IMR-90 (cell line): ENCODE data around the gene TOGARAM1. TPM values are rescaled to one million over a fixed set of nuclear protein-coding genes. Genes with fewer than 3 reads are reported as not detected.
"Not testable (repeated sequence)": the region's sequence is repeated elsewhere in the genome, so short reads cannot be mapped to it uniquely, and the experiment has no call there.

Experiments used
- ATAC-seq: fragments of 200-7000 bp; cut with Tn5 transposase; 2 replicates; pipeline ENCODE4 v1.9.1; 2020; ENCODE audit warnings: low read depth, mild to moderate bottlenecking, moderate library complexity
- BruUV-seq: library from RNA; stranded (reverse); fragments of 400-500 nt; replicated peaks from 2 replicates; lab custom pipeline; 2021; lab: Mats Ljungman, UMichigan
- CTCF ChIA-PET: fragments of 300-600 bp; formaldehyde crosslinking; extraction: SDS; loops from one replicate; lab custom pipeline; 2021; ENCODE audit warnings: antibody characterized with exemption; lab: Yijun Ruan, JAX
- POLR2A ChIA-PET: fragments of 300-600 bp; sonication (Branson Sonifier 250); formaldehyde crosslinking; loops from one replicate; lab custom pipeline; 2022; ENCODE audit warnings: antibody characterized with exemption; ENCODE audit not compliant: unreplicated experiment; lab: Charles Lee
- DNase-seq: peaks from one replicate; pipeline ENCODE4 v3.0.0; 2013
- H2AFZ ChIP-seq: replicated peaks from 2 replicates; pipeline ENCODE3; 2013; ENCODE audit warnings: low read length, mild to moderate bottlenecking; ENCODE audit not compliant: poor library complexity
- H2AK5ac ChIP-seq: 2 replicates; pipeline ENCODE4 v1.6.1; 2013; ENCODE audit warnings: low read depth, low read length, inconsistent platforms
- H2AK9ac ChIP-seq: replicated peaks from 2 replicates; pipeline ENCODE3; 2013; ENCODE audit warnings: mild to moderate bottlenecking, low read depth, low read length, moderate library complexity; ENCODE audit not compliant: poor library complexity
- H2BK120ac ChIP-seq: 2 replicates; pipeline ENCODE4 v1.6.1; 2013; ENCODE audit warnings: low read depth, low read length, inconsistent platforms
- H2BK15ac ChIP-seq: 3 replicates; pipeline ENCODE4 v1.6.1; 2013; ENCODE audit warnings: low read depth, low read length, inconsistent platforms
- H2BK20ac ChIP-seq: 2 replicates; pipeline ENCODE4 v1.6.1; 2013; ENCODE audit warnings: low read depth, mild to moderate bottlenecking, inconsistent platforms, low read length, moderate library complexity
- H2BK5ac ChIP-seq: 2 replicates; pipeline ENCODE4 v1.6.1; 2013; ENCODE audit warnings: mild to moderate bottlenecking, low read depth, low read length, inconsistent platforms; ENCODE audit not compliant: poor library complexity, severe bottlenecking
- H3K14ac ChIP-seq: replicated peaks from 2 replicates; pipeline ENCODE4 v1.6.1; 2013; ENCODE audit warnings: low read depth, low read length, inconsistent platforms
- H3K18ac ChIP-seq: 2 replicates; pipeline ENCODE4 v1.6.1; 2013; ENCODE audit warnings: low read depth, low read length, control low read depth
- H3K23ac ChIP-seq: 2 replicates; pipeline ENCODE4 v1.6.1; 2013; ENCODE audit warnings: low read depth, low read length, inconsistent platforms
- H3K27ac ChIP-seq: 2 replicates; pipeline ENCODE4 v1.5.1; 2013; ENCODE audit warnings: mild to moderate bottlenecking, control low read depth, low read length; ENCODE audit not compliant: insufficient read depth
- H3K27me3 ChIP-seq: 2 replicates; pipeline ENCODE4 v1.6.1; 2013; ENCODE audit warnings: low read length; ENCODE audit not compliant: control insufficient read depth, insufficient read depth
- H3K36me3 ChIP-seq: 2 replicates; pipeline ENCODE4 v1.6.1; 2013; ENCODE audit warnings: low read length, mixed read lengths; ENCODE audit not compliant: control insufficient read depth, insufficient read depth
- H3K4ac ChIP-seq: 2 replicates; pipeline ENCODE4 v1.6.1; 2013; ENCODE audit warnings: low read depth, low read length, inconsistent platforms
- H3K4me1 ChIP-seq: 2 replicates; pipeline ENCODE4 v1.6.1; 2013; ENCODE audit warnings: low read length, mixed read lengths; ENCODE audit not compliant: control insufficient read depth, insufficient read depth
- H3K4me2 ChIP-seq: 2 replicates; pipeline ENCODE4 v1.6.1; 2013; ENCODE audit warnings: low read depth, mild to moderate bottlenecking, control low read depth, low read length, moderate library complexity
- H3K4me3 ChIP-seq: 2 replicates; pipeline ENCODE4 v1.5.1; 2013; ENCODE audit warnings: low read depth, mild to moderate bottlenecking, control low read depth, low read length, moderate library complexity; ENCODE audit not compliant: insufficient read depth
- H3K56ac ChIP-seq: 2 replicates; pipeline ENCODE4 v1.6.1; 2013; ENCODE audit warnings: low read length, inconsistent platforms; ENCODE audit not compliant: insufficient read depth; ENCODE audit errors: extremely low read depth
- H3K79me1 ChIP-seq, 2 experiments: 2 replicates each; pipeline ENCODE4 v1.6.1; 2013; ENCODE audit warnings: low read length in 2 of 2, inconsistent platforms in 1 of 2, low read depth in 1 of 2
- H3K9ac ChIP-seq: 2 replicates; pipeline ENCODE4 v1.6.1; 2013; ENCODE audit warnings: low read depth, low read length, control low read depth
- H3K9me1 ChIP-seq: 2 replicates; pipeline ENCODE4 v1.6.1; 2013; ENCODE audit warnings: low read length, inconsistent platforms; ENCODE audit not compliant: insufficient read depth
- H3K9me3 ChIP-seq: 2 replicates; pipeline ENCODE4 v1.6.1; 2013; ENCODE audit warnings: low read length; ENCODE audit not compliant: control insufficient read depth, insufficient read depth
- H4K20me1 ChIP-seq: 2 replicates; pipeline ENCODE4 v1.6.1; 2013; ENCODE audit warnings: low read length, inconsistent platforms; ENCODE audit not compliant: insufficient read depth
- H4K5ac ChIP-seq: 2 replicates; pipeline ENCODE4 v1.6.1; 2013; ENCODE audit warnings: mild to moderate bottlenecking, low read depth, low read length, control low read depth
- H4K8ac ChIP-seq, 2 experiments: 2 replicates each; pipeline ENCODE4 v1.6.1; 2013; ENCODE audit warnings: low read depth in 2 of 2, low read length in 2 of 2, control low read depth in 1 of 2, inconsistent platforms in 1 of 2
- H4K91ac ChIP-seq: 2 replicates; pipeline ENCODE4 v1.6.1; 2013; ENCODE audit warnings: low read depth, low read length, inconsistent platforms; ENCODE audit not compliant: insufficient read depth
- WGBS, 2 experiments: methylation state at CpG; one replicate each; pipeline versions ENCODE4 v1.1.5 to v1.1.7; 2013; ENCODE audit warnings: missing lambda C conversion rate in 2 of 2; ENCODE audit not compliant: insufficient read length in 1 of 2; ENCODE audit errors: extremely low coverage in 2 of 2; 5-methylcytosine and 5-hydroxymethylcytosine counted together
- dilution Hi-C: fragments of 300-500 bp; cut with HindIII; formaldehyde crosslinking; loops from one replicate; pipeline ENCODE4 v1.14.3; 2018; ENCODE audit warnings: low sequenced_read_pairs; ENCODE audit not compliant: unreplicated experiment
- in situ Hi-C: fragments of 300-500 bp; cut with MboI; formaldehyde crosslinking; loops from 3 replicates; pipeline ENCODE4 v1.14.3; 2019; ENCODE audit warnings: low sequenced_read_pairs, inconsistent platforms, mixed read lengths
- intact Hi-C: fragments of 100-400 bp; cut with micrococcal nuclease; formaldehyde crosslinking; loops from 2 replicates; pipeline ENCODE4 v1.10.0; 2022
- polyA plus RNA-seq, 3 experiments: library from polyadenylated mRNA; depleted of rRNA; stranded (reverse); fragments of >200 nt; gene quantifications; 2 replicates each; pipeline ENCODE4 v1.2.3, GENCODE V29; 2012; ENCODE audit warnings: low replicate concordance in 1 of 3
- total RNA-seq: library from RNA; depleted of rRNA; stranded (reverse); fragments of >200 nt; gene quantifications from 2 replicates; pipeline ENCODE4 v1.2.3, GENCODE V29; 2012

TOGARAM1 gene
- total and polyA plus RNA-seq, 2 of the 4 experiments (the other 2 are of a cell fraction) = 3.1 to 13.4 TPM

- H2BK5ac ChIP-seq, H3K27ac ChIP-seq, H3K36me3 ChIP-seq, H3K23ac ChIP-seq, H3K56ac ChIP-seq, H2AK9ac ChIP-seq, H3K4me2 ChIP-seq, DNase-seq, in situ Hi-C loops, H3K27me3 ChIP-seq, ATAC-seq, H3K79me1 ChIP-seq, H3K9me1 ChIP-seq, CTCF ChIA-PET, H3K4me1 ChIP-seq, intact Hi-C loops, H2BK20ac ChIP-seq, H2BK120ac ChIP-seq, H3K9me3 ChIP-seq, H2AFZ ChIP-seq, BruUV-seq, H2BK15ac ChIP-seq, H4K8ac ChIP-seq, dilution Hi-C loops, H3K9ac ChIP-seq, POLR2A ChIA-PET, H4K5ac ChIP-seq, H3K14ac ChIP-seq, H3K4me3 ChIP-seq, H3K18ac ChIP-seq, H4K91ac ChIP-seq, H3K4ac ChIP-seq, H2AK5ac ChIP-seq: not testable (repeated sequence)
- H4K20me1 ChIP-seq = peaks cover 20% of the 10 kb centered on the region
- WGBS, 2 experiments = no CpG with 5 or more reads among the region's 3 CpGs
These were observed 119.1 kb downstream of the TOGARAM1 start for GRCh38 chr14:45081096-45081495.
